ENCODE measurements around the gene SETD9.

The SETD9 gene

GRCh38 chr5:56909294-56910209 is at the start of gene SETD9:
TSS of gene SETD9 (plus strand) at chr5:56909596. CDS start at chr5:56909646, 50 bp downstream.
- peak; percentile 81 to 96 for DNase-seq

GRCh38 chr5:56861893-56862485 is 47.4 kb upstream of the SETD9 start:
- no peak for DNase-seq

- DNase-seq = no peak
These were observed 46.5 kb upstream of the SETD9 start for GRCh38 chr5:56862909-56863308.

- no peak for DNase-seq
These were observed 37.6 kb upstream of the SETD9 start for GRCh38 chr5:56871777-56872176.

GRCh38 chr5:56873056-56873455 is 36.3 kb upstream of the SETD9 start:
- no peak for DNase-seq

- no peak for DNase-seq
These were observed 33.1 kb upstream of the SETD9 start for GRCh38 chr5:56876327-56876726.

GRCh38 chr5:56881571-56881970 is 27.8 kb upstream of the SETD9 start:
- no peak for DNase-seq

- no peak for DNase-seq
These were observed 16.0 kb upstream of the SETD9 start for GRCh38 chr5:56893251-56893951.

GRCh38 chr5:56896763-56897162 is 12.6 kb upstream of the SETD9 start:
- no peak for DNase-seq

GRCh38 chr5:56898213-56898612 is 11.2 kb upstream of the SETD9 start:
- DNase-seq = no peak

- DNase-seq = no peak
These were observed 9.0 kb upstream of the SETD9 start for GRCh38 chr5:56900395-56900794.

GRCh38 chr5:56900858-56901578 is 8.4 kb upstream of the SETD9 start:
- DNase-seq = peak in 1 of 2 experiments; percentile 49

GRCh38 chr5:56908942-56909293 is 478 bp upstream of the SETD9 start:
- DNase-seq = no peak

GRCh38 chr5:56910210-56910965 is 992 bp downstream of the SETD9 start:
- DNase-seq = peak in 1 of 2 experiments; percentile 67

GRCh38 chr5:56913766-56914165 is 4.4 kb downstream of the SETD9 start:
- no peak for DNase-seq

- DNase-seq = no peak
These were observed 5.3 kb downstream of the SETD9 start for GRCh38 chr5:56914678-56915077.

- DNase-seq = no peak
These were observed 8.1 kb downstream of the SETD9 start for GRCh38 chr5:56917534-56917933.

- no peak for DNase-seq
These were observed 8.7 kb downstream of the SETD9 start for GRCh38 chr5:56918054-56918453.

GRCh38 chr5:56919942-56920662 is 10.7 kb downstream of the SETD9 start:
- no peak for DNase-seq

- no peak for DNase-seq
These were observed 13.5 kb downstream of the SETD9 start for GRCh38 chr5:56922922-56923321.

- no peak for DNase-seq
These were observed 24.9 kb downstream of the SETD9 start for GRCh38 chr5:56934325-56934724.

- DNase-seq = no peak
These were observed 29.5 kb downstream of the SETD9 start for GRCh38 chr5:56938858-56939257.

Measured in NCI-H526 (cell line).